DOHH2 (cell line): ENCODE results near the gene ADAMTS9.

ENCODE experiments used
- H3F3A ChIP-seq: fragments of 200-600 bp; sonication (generic), shearing (Covaris generic); 2 replicates; pipeline ENCODE4 v1.6.0; 2016; ENCODE audit warnings: antibody characterized with exemption, mild to moderate bottlenecking; ENCODE audit not compliant: control insufficient read depth, insufficient read depth
- H3K27ac ChIP-seq: fragments of 200-600 bp; sonication (generic); 2 replicates; pipeline ENCODE4 v1.5.1; 2014; ENCODE audit warnings: low read depth, mild to moderate bottlenecking, low read length, moderate library complexity
- H3K27me3 ChIP-seq: fragments of 200-600 bp; sonication (generic); 2 replicates; pipeline ENCODE4 v1.6.1; 2014; ENCODE audit warnings: mild to moderate bottlenecking, low read length, mixed read lengths; ENCODE audit not compliant: control insufficient read depth
- H3K36me3 ChIP-seq: fragments of 200-600 bp; sonication (generic); 2 replicates; pipeline ENCODE4 v1.6.1; 2014; ENCODE audit warnings: mild to moderate bottlenecking, low read length, moderate library complexity, mixed read lengths; ENCODE audit not compliant: control insufficient read depth
- H3K4me1 ChIP-seq: fragments of 200-600 bp; sonication (generic); 2 replicates; pipeline ENCODE4 v1.6.1; 2014; ENCODE audit warnings: mild to moderate bottlenecking, low read length, mixed read lengths; ENCODE audit not compliant: control insufficient read depth
- H3K4me2 ChIP-seq: fragments of 200-600 bp; sonication (generic); 2 replicates; pipeline ENCODE4 v1.6.0; 2014; ENCODE audit warnings: mild to moderate bottlenecking, low read length, moderate library complexity
- H3K4me3 ChIP-seq: fragments of 200-600 bp; sonication (generic); 2 replicates; pipeline ENCODE4 v1.5.1; 2014; ENCODE audit warnings: mild to moderate bottlenecking, low read length, mixed read lengths
- H3K79me2 ChIP-seq: fragments of 200-600 bp; sonication (generic); 2 replicates; pipeline ENCODE4 v1.6.1; 2014; ENCODE audit warnings: mild to moderate bottlenecking, low read length, mixed read lengths; ENCODE audit not compliant: control insufficient read depth
- H3K9me2 ChIP-seq: fragments of 200-600 bp; sonication (generic); replicated peaks from 2 replicates; pipeline ENCODE4 v1.6.1; 2014; ENCODE audit warnings: mild to moderate bottlenecking, low read length, mixed read lengths; ENCODE audit not compliant: control insufficient read depth
- H3K9me3 ChIP-seq: fragments of 200-600 bp; sonication (generic); 2 replicates; pipeline ENCODE4 v1.6.1; 2014; ENCODE audit warnings: antibody characterized with exemption, low read length, mixed read lengths; ENCODE audit not compliant: control insufficient read depth, insufficient read depth
- H4K20me1 ChIP-seq: fragments of 200-600 bp; sonication (generic); 2 replicates; pipeline ENCODE4 v1.6.0; 2014; ENCODE audit warnings: low read depth, mild to moderate bottlenecking, antibody characterized with exemption, low read length, moderate library complexity; ENCODE audit not compliant: control insufficient read depth, insufficient read depth
- CTCF ChIP-seq: fragments of 200-600 bp; sonication (generic); IDR thresholded peaks from one replicate; pipeline ENCODE4 v1.5.1; 2014; ENCODE audit warnings: antibody characterized with exemption, mild to moderate bottlenecking, low read depth, low read length; ENCODE audit not compliant: poor library complexity, severe bottlenecking
- EZH2phosphoT487 ChIP-seq: fragments of 200-600 bp; sonication (generic); IDR thresholded peaks from 2 replicates; pipeline ENCODE4 v1.6.1; 2017; ENCODE audit warnings: borderline replicate concordance, mild to moderate bottlenecking, antibody characterized with exemption, low read length, moderate library complexity, mixed read lengths

Gene ADAMTS9

GRCh38 chr3:64705946-64706345, 18.1 kb upstream of the ADAMTS9 start:
- Histone ChIP-seq H3K4me2 (no peak overlapping the region), H3K4me1 (no peaks in the 10 kb centered on the region), H3K4me3 (no peak overlapping the region), H3K79me2 (no peaks in the 10 kb centered on the region), H3K9me2 (no peaks in the 10 kb centered on the region), H3F3A (no peaks in the 10 kb centered on the region), H3K27me3 (no peaks in the 10 kb centered on the region), H3K27ac (no peak overlapping the region), H3K9me3 (no peaks in the 10 kb centered on the region), H4K20me1 (no peaks in the 10 kb centered on the region), H3K36me3 (no peaks in the 10 kb centered on the region)
- TF ChIP-seq CTCF (no peak), EZH2phosphoT487 (no peak)

DNA sequence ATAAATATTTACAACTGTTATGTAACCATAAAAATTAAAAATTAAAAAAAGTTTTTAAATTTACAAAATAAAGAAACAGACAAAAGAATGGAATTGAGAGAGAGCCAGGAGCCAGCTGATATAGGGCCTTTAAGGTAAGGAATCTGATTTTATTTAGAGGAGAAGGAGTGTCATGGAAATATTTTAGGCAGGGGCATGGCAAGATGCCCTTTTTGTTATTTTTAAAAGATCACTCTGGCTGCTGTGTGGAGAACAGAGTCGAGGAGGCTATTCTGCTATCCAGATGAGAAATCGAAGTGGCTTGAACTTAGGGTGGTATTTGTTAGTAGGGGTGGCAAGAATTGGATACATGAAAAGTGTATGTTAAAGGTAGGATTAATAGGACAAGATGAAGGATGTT, 9.1 kb upstream of the ADAMTS9 start:
- Histone ChIP-seq H3K9me3 (no peaks in the 10 kb centered on the region), H3K9me2 (no peaks in the 10 kb centered on the region), H4K20me1 (no peaks in the 10 kb centered on the region), H3K4me2 (no peak overlapping the region), H3K4me3 (no peak overlapping the region), H3K79me2 (no peaks in the 10 kb centered on the region), H3K36me3 (no peaks in the 10 kb centered on the region), H3K27me3 (no peaks in the 10 kb centered on the region), H3K4me1 (no peaks in the 10 kb centered on the region), H3K27ac (no peak overlapping the region), H3F3A (no peaks in the 10 kb centered on the region)
- TF ChIP-seq EZH2phosphoT487: no peak
- TF ChIP-seq CTCF: no peak

GRCh38 chr3:64694114-64694513, 6.3 kb upstream of the ADAMTS9 start:
- no peaks in the 10 kb centered on the region for H3K79me2 ChIP-seq
- H4K20me1 ChIP-seq: no peaks in the 10 kb centered on the region
- TF ChIP-seq EZH2phosphoT487: no peak
- TF ChIP-seq CTCF: no peak
- no peaks in the 10 kb centered on the region for H3K9me3 ChIP-seq
- H3K9me2 ChIP-seq: no peaks in the 10 kb centered on the region
- H3K27me3 ChIP-seq: no peaks in the 10 kb centered on the region
- H3K36me3 ChIP-seq: no peaks in the 10 kb centered on the region
- H3K27ac ChIP-seq: no peak overlapping the region
- no peaks in the 10 kb centered on the region for H3F3A ChIP-seq
- no peaks in the 10 kb centered on the region for H3K4me1 ChIP-seq
- H3K4me3 ChIP-seq: no peak overlapping the region
- H3K4me2 ChIP-seq: no peak overlapping the region

GRCh38 chr3:64693031-64693430, 5.2 kb upstream of the ADAMTS9 start:
- no peak for TF ChIP-seq EZH2phosphoT487
- no peak for TF ChIP-seq CTCF
- no peak overlapping the region for H3K27ac ChIP-seq
- H3K4me1 ChIP-seq: no peaks in the 10 kb centered on the region
- no peaks in the 10 kb centered on the region for H3K27me3 ChIP-seq
- H3K79me2 ChIP-seq: no peaks in the 10 kb centered on the region
- H3F3A ChIP-seq: no peaks in the 10 kb centered on the region
- H4K20me1 ChIP-seq: no peaks in the 10 kb centered on the region
- H3K4me2 ChIP-seq: no peak overlapping the region
- H3K9me2 ChIP-seq: no peaks in the 10 kb centered on the region
- H3K9me3 ChIP-seq: no peaks in the 10 kb centered on the region
- no peaks in the 10 kb centered on the region for H3K36me3 ChIP-seq
- no peak overlapping the region for H3K4me3 ChIP-seq
